ENCODE results near the gene BPI. TPM values are rescaled to one million over a fixed set of nuclear protein-coding genes. Genes with fewer than 3 reads are reported as not detected.

Gene BPI
- polyA plus RNA-seq, 1 donor (not counting 4 experiments of a cell fraction or from before 2014, with no cell fraction given), result not detected

DNA sequence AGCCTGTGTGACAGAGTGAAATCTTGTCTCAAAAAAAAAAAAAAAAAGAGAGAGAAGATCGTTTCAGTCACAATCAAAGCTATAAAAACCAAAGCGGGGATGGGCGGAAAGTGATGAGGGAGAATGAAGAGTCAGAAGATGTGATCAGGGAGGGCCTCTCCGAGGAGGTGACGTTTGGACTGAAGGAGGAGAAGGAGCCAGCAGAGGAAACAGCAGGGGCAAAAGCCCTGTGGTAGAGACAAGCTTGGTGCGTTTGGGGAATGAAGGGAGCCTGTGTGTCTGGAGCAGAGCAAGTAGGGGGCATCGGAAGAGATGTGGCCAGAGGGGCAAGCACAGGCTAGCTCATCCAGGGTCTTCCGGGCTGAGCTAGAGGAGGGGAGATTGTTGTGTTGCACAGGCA lies 27.9 kb downstream of the BPI start:
- no peak overlapping the region for H3K4me2 ChIP-seq (ENCODE audit: control insufficient read depth, extremely low read depth, insufficient read depth, low read depth, low read length)

GRCh38 chr20:38334016-38334415 lies 30.1 kb downstream of the BPI start:
- Histone ChIP-seq H3K27ac (ENCODE audit: control insufficient read depth, insufficient read depth, low read length) (no peak overlapping the region), H3K36me3 (ENCODE audit: control insufficient read depth in 2 of 2, extremely low read depth in 1 of 2, insufficient read depth in 2 of 2, low read length in 2 of 2) (no peaks in the 10 kb centered on the region), H4K20me1 (ENCODE audit: control insufficient read depth, extremely low read depth, insufficient read depth, low read length) (no peaks in the 10 kb centered on the region), H3K4me2 (ENCODE audit: control insufficient read depth, extremely low read depth, insufficient read depth, low read depth, low read length) (no peak overlapping the region), H2AFZ (ENCODE audit: control insufficient read depth, low read length) (no peak overlapping the region), H3K4me3 (ENCODE audit: control insufficient read depth in 2 of 3, extremely low read depth in 1 of 3, insufficient read depth in 2 of 3, low read depth in 1 of 3, low read length in 3 of 3) (no peak overlapping the region), H3K9ac (ENCODE audit: control insufficient read depth, extremely low read depth, insufficient read depth, low read length) (no peak overlapping the region), H3K9me3 (ENCODE audit: control insufficient read depth, low read depth, low read length) (peaks cover 2% of the 10 kb centered on the region), H3K9me1 (ENCODE audit: control insufficient read depth, extremely low read depth, insufficient read depth, low read length) (no peaks in the 10 kb centered on the region), H3K79me2 (ENCODE audit: control insufficient read depth, insufficient read depth, low read length) (no peaks in the 10 kb centered on the region), H3K4me1 (ENCODE audit: control insufficient read depth, extremely low read depth, insufficient read depth, low read length) (no peaks in the 10 kb centered on the region), H3K27me3 (ENCODE audit: control insufficient read depth, extremely low read depth, insufficient read depth, low read length) (peaks cover 28% of the 10 kb centered on the region)
- DNase-seq (ENCODE audit: low read depth, low spot score) (no peak), FAIRE-seq (no peak)
- dilution Hi-C loops (cut with MboI; ENCODE audit: extremely low pct_ligation_motif_present, low sequenced_read_pairs), result no loop called here
- TF ChIP-seq, protein P1, sequence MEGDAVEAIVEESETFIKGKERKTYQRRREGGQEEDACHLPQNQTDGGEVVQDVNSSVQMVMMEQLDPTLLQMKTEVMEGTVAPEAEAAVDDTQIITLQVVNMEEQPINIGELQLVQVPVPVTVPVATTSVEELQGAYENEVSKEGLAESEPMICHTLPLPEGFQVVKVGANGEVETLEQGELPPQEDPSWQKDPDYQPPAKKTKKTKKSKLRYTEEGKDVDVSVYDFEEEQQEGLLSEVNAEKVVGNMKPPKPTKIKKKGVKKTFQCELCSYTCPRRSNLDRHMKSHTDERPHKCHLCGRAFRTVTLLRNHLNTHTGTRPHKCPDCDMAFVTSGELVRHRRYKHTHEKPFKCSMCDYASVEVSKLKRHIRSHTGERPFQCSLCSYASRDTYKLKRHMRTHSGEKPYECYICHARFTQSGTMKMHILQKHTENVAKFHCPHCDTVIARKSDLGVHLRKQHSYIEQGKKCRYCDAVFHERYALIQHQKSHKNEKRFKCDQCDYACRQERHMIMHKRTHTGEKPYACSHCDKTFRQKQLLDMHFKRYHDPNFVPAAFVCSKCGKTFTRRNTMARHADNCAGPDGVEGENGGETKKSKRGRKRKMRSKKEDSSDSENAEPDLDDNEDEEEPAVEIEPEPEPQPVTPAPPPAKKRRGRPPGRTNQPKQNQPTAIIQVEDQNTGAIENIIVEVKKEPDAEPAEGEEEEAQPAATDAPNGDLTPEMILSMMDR (optimal IDR thresholded peaks at IDR 0.05 in 1 of 3, IDR thresholded peaks at IDR 0.05 in 1 of 3, conservative IDR thresholded peaks at IDR 0.05 in 1 of 3; ENCODE audit: extremely low read depth in 1 of 3, insufficient read depth in 2 of 3, low read length in 3 of 3), result no peak
- TF ChIP-seq EZH2 (IDR thresholded peaks at IDR 0.05; ENCODE audit: low read length), result no peak

More for the DNA sequence above, 27.9 kb downstream of the BPI start:
- no peak overlapping the region for H3K9ac ChIP-seq (ENCODE audit: control insufficient read depth, extremely low read depth, insufficient read depth, low read length)
- dilution Hi-C loops (cut with MboI; ENCODE audit: extremely low pct_ligation_motif_present, low sequenced_read_pairs), result no loop called here
- no peaks in the 10 kb centered on the region for H4K20me1 ChIP-seq (ENCODE audit: control insufficient read depth, extremely low read depth, insufficient read depth, low read length)
- no peaks in the 10 kb centered on the region for H3K4me1 ChIP-seq (ENCODE audit: control insufficient read depth, extremely low read depth, insufficient read depth, low read length)
- FAIRE-seq, result no peak
- no peak overlapping the region for H3K27ac ChIP-seq (ENCODE audit: control insufficient read depth, insufficient read depth, low read length)
- no peaks in the 10 kb centered on the region for H3K9me1 ChIP-seq (ENCODE audit: control insufficient read depth, extremely low read depth, insufficient read depth, low read length)
- H2AFZ ChIP-seq (ENCODE audit: control insufficient read depth, low read length), result no peak overlapping the region
- DNase-seq (ENCODE audit: low read depth, low spot score), result no peak
- no peaks in the 10 kb centered on the region for H3K79me2 ChIP-seq (ENCODE audit: control insufficient read depth, insufficient read depth, low read length)
- no peaks in the 10 kb centered on the region for H3K9me3 ChIP-seq (ENCODE audit: control insufficient read depth, low read depth, low read length)
- H3K4me3 ChIP-seq (ENCODE audit: control insufficient read depth in 2 of 3, extremely low read depth in 1 of 3, insufficient read depth in 2 of 3, low read depth in 1 of 3, low read length in 3 of 3), result no peak overlapping the region
- peaks cover 24% of the 10 kb centered on the region for H3K27me3 ChIP-seq (ENCODE audit: control insufficient read depth, extremely low read depth, insufficient read depth, low read length)
- no peak for TF ChIP-seq EZH2 (IDR thresholded peaks at IDR 0.05; ENCODE audit: low read length)
- TF ChIP-seq, protein P1 (optimal IDR thresholded peaks at IDR 0.05 in 1 of 3, IDR thresholded peaks at IDR 0.05 in 1 of 3, conservative IDR thresholded peaks at IDR 0.05 in 1 of 3; ENCODE audit: extremely low read depth in 1 of 3, insufficient read depth in 2 of 3, low read length in 3 of 3), result no peak
- H3K36me3 ChIP-seq (ENCODE audit: control insufficient read depth in 2 of 2, extremely low read depth in 1 of 2, insufficient read depth in 2 of 2, low read length in 2 of 2), result no peaks in the 10 kb centered on the region

All from keratinocyte (primary cell).